ENCODE results near the gene HOXB3. TPM values are rescaled to one million over a fixed set of nuclear protein-coding genes. Genes with fewer than 3 reads are reported as not detected.

Gene HOXB3
- total RNA-seq, 4 donors from 2014 or later = 11.4 to 48.7 (median 24.2) TPM

DNA sequence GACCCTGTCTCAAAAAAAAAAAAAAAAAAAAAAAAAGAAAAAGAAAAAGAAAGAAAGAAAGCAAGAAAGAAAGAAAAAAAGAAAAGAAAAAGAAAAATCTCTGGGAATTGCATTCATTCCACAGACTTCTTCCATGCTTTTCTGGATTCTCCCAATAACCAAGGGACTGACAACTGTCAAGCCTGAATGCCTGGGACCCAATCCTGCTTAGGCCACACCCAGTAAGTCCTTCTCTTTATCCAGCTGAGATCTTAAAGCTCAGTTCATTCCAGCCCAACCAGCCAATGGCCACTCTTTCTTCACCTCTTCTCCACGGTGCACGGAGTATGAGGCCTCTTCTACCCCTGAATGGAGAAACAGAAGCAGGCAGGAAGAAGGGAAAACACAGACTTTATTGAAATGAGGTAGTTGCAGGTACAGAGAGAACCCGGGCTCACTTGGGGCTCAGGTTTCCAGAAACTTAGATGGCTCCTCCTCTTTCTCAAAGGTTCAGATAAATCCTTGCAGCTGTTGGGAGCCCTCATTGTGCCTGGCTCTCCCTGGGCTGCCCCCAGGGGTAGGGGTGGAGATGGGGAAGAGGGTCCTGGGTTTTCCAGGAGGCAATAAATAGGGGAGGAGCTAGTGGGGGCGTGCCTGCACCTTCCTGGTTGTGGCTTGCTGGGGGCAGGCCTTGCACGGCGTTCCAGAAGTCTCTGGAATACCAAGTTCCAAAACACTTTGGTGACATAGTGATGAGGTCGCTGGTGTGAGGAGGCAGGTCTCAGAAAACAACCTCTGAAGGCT is 61.7 kb downstream of the HOXB3 start:
- Histone ChIP-seq H3K4me3 (no peak overlapping the region), H3K27me3 (peaks cover 15% of the 10 kb centered on the region), H3K9me3 (no peaks in the 10 kb centered on the region), H3K4me1 (no peaks in the 10 kb centered on the region), H3K36me3 (no peaks in the 10 kb centered on the region), H3K27ac (no peak overlapping the region)
- 30 to 50% methylated on average over 1 of the region's 7 CpGs for WGBS, 2 donors (ENCODE audit: low coverage in 1 of 2)
- no peak for ATAC-seq
- TF ChIP-seq POLR2AphosphoS5 (IDR thresholded peaks at IDR 0.05) = no peak
- TF ChIP-seq EP300 (IDR thresholded peaks at IDR 0.05) = no peak
- TF ChIP-seq CTCF (IDR thresholded peaks at IDR 0.05) = no peak
- no peak for TF ChIP-seq POLR2A (IDR thresholded peaks at IDR 0.05)

DNA sequence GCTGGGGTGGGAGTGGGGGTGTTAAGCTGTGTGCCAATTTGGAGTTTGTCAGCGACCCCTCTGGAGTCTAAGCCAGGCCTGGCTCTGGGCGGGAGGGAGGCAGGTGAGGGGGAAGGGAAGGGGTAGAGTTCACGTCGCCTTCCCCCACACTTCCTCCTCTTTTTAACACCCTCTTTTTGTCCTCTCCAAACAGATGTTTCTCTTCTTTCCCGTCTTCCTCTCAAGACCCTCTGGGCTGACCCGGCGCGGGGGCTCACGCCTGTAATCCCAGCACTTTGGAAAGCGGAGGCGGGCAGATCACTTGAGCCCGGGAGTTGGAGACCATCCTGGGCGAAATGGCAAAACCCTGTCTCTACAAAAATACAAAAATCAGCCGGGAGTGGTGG is 62.5 kb downstream of the HOXB3 start:
- Histone ChIP-seq H3K36me3 (no peaks in the 10 kb centered on the region), H3K4me1 (peaks cover 0 to 5% (median 0%) of the 10 kb centered on the region in 3 donors), H3K27ac (no peak overlapping the region), H3K9me3 (no peaks in the 10 kb centered on the region), H3K4me3 (no peak overlapping the region), H3K27me3 (peaks cover 15% of the 10 kb centered on the region)
- ATAC-seq = no peak
- WGBS, 2 donors (ENCODE audit: low coverage in 1 of 2) = 54% methylated on average over 4 of the region's 14 CpGs; no CpG with 5 or more reads in 1 of the 2 donors
- TF ChIP-seq POLR2AphosphoS5 (IDR thresholded peaks at IDR 0.05) = no peak
- TF ChIP-seq POLR2A (IDR thresholded peaks at IDR 0.05) = no peak
- TF ChIP-seq EP300 (IDR thresholded peaks at IDR 0.05) = no peak
- TF ChIP-seq CTCF (IDR thresholded peaks at IDR 0.05) = no peak

- peaks cover 15% of the 10 kb centered on the region for H3K27me3 ChIP-seq
- no peak overlapping the region for H3K27ac ChIP-seq
- H3K4me1 ChIP-seq = peaks cover 0 to 12% (median 4%) of the 10 kb centered on the region in 3 donors
- no peak for ATAC-seq
- peak overlapping the region in 1 of 2 donors; percentile 20 for H3K4me3 ChIP-seq
- no peak for TF ChIP-seq CTCF (IDR thresholded peaks at IDR 0.05)
- TF ChIP-seq POLR2A (IDR thresholded peaks at IDR 0.05) = no peak
- no peak for TF ChIP-seq EP300 (IDR thresholded peaks at IDR 0.05)
- no peak for TF ChIP-seq POLR2AphosphoS5 (IDR thresholded peaks at IDR 0.05)
- WGBS, 2 donors (ENCODE audit: low coverage in 1 of 2) = 62 to 65% methylated on average over 4 to 11 of the region's 59 CpGs
- H3K36me3 ChIP-seq = no peaks in the 10 kb centered on the region
- H3K9me3 ChIP-seq = no peaks in the 10 kb centered on the region
These were observed 63.2 kb downstream of the HOXB3 start for GRCh38 chr17:48526608-48527546.

- WGBS, 2 donors (ENCODE audit: low coverage in 1 of 2) = 47 to 49% methylated on average over 5 to 6 of the region's 6 CpGs
- Histone ChIP-seq H3K4me1 (peaks cover 0 to 15% (median 5%) of the 10 kb centered on the region in 3 donors), H3K27me3 (peaks cover 15% of the 10 kb centered on the region), H3K9me3 (no peaks in the 10 kb centered on the region), H3K27ac (no peak overlapping the region), H3K4me3 (no peak overlapping the region), H3K36me3 (no peaks in the 10 kb centered on the region)
- no peak for ATAC-seq
- TF ChIP-seq CTCF (IDR thresholded peaks at IDR 0.05) (peak in 1 of 4 experiments; percentile 19), EP300 (IDR thresholded peaks at IDR 0.05) (no peak)
These were observed 67.0 kb downstream of the HOXB3 start for GRCh38 chr17:48523010-48523409.
